Stimulated activated CD8-positive, alpha-beta memory T cell treated with anti-CD3 and anti-CD28 coated beads, Interleukin-15, amount 100 ng/mL, for 48 hours (primary cell): ENCODE data around the gene PLEKHA6.
A peak's percentile ranks its signal among the peaks of the same experiment; 100 is the strongest.

Experiments used
- DNase-seq, 2 donors: peaks; one replicate each; pipeline ENCODE4 v3.0.0-alpha.2; 2020; ENCODE audit warnings: low read depth in 2 of 2

Gene PLEKHA6

DNA sequence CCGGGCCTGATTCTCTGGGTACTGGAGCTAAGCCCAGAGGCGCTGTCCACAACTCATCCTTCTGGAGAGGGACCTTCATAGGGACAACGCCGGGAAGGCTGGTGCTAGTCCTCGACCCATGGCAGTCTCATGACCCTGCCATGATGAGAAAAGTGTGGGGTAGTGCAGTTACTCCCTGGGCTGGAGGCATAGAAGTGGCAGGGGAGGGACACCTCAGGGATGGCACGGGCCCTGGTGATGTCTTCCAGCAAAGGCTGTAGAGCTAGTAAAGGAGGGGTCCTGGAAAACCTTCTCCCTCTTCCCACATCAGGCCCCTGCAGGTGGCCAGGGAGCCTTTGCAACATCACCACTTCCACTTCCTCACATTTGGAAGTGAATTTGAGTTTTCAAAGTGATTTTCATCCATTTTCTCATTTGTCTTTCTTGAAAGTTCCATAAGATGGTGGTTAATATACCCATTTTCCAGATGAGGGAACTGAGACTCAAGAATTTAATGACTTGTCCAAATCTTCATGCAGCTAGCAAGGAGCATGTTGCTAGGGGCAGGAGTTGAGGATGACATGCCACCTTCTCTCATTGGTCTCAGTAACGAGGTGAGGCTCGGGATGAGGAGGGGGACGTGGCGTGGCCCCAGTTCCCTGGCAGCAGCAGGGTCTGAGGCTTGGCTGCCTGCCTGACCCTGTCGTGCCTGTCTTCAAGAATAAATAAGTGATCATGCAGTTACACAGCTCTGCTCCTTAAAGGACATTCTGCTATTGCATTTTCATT is 142.7 kb downstream of the PLEKHA6 start:
- DNase-seq: no peak

DNA sequence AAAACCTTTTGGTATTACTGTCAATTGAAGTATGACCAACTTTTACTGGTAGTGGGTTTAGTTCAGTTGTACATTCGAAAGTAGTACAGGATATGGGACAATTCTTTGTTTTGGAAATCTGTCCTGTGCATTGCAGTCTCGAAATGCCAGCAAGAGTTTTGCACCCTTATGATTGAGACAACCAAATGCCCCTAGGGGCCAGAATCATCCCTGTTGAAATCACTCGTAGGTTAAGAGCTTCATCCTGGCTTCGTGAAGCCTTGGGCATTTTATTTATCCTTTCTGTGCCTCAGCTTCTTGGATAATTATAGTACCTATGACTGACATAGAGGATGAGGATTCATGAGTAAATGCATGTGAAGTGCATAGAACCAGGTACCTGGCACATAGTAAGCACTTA is 143.5 kb downstream of the PLEKHA6 start:
- no peak for DNase-seq

DNA sequence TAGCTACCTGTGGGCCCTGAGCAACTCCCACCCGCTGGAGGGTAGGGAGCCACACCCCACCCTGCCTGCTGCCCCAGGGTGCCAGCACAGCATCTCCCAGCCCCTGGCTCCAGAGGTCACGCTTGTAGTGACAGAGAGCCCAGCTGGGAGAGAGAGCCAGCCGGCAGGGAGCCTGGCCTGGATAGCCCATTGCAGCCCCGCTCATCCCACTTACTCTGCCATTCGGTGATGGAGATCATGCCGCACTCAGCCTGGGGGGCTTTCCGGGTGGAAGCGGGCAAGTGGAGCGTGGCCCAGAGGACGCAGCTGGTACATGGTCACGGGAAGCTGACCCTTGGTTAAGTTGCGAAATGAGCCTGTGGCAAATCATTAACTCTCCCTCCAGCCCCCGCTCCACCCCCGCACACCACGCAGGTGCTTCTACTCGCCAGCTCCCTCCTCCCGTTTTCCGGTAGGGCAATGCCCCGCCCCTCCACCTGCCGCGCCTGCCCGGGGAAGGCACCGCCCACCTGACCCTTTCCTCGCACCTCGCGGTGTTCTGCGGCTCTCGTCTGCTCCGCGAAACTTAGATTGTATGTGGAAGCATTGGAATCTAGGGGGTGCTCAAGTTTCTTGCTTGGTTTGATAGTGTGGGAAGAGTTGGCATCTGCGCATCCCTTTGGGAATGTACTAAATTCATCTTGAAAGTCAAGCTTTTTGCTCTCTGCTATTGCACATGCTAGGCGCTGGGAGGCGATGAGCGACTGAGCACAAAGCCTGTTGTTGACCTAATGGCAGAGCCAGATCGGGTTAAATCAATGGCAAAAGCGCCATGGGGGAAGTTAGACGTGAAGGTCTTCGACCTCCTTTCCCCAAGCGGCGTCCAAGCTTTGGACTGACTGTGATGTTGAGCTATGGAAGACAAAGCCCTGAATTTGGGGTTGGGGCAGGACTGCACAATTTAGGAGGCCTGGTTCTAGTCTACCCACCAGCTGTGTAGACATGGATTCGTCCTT is 145.8 kb downstream of the PLEKHA6 start, which contains the start of gene GOLT1A:
GOLT1A (minus strand) TSS at position 321 of the 995 bp plus-strand sequence; CDS start at position 239, 82 bp downstream.
- DNase-seq: peak; percentile 14 to 15

DNA sequence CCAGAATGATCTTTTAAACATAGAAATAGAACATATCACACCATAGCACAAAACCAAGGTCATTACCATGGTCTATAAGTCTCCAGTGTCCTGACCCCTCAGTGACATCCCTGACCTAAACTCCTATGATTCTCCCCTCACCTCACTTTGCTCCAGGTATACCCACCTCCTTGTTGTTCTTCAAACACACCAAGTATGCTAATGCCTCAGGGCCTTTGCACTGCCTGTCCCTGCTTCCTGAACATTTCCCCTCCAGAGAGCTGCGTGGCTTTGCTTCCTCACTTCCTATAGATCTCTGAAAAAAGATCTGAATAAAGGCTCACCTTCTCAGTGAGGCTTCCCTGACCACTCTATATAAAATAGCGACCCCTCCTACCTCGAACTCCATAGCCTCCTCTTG is 147.0 kb downstream of the PLEKHA6 start:
- DNase-seq: no peak

DNA sequence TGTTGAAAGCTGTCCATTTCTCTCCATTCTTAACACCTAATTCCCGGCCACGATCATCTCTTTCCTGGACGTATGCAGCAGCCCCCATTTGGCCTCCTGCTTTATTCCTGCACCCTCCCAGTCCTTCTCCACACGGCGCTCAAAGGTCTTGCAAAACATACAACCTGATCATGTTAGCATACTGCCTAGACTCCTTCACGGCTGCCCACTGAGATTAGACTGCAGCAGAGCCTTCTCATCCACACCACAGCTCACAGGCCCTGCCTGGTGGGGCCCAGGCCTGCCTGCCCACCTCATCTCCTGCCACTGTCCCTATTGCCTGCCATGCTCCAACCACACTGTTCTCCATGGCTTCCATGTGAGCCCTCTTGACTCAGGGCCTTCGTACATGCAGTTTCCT is 148.7 kb downstream of the PLEKHA6 start:
- no peak for DNase-seq

DNA sequence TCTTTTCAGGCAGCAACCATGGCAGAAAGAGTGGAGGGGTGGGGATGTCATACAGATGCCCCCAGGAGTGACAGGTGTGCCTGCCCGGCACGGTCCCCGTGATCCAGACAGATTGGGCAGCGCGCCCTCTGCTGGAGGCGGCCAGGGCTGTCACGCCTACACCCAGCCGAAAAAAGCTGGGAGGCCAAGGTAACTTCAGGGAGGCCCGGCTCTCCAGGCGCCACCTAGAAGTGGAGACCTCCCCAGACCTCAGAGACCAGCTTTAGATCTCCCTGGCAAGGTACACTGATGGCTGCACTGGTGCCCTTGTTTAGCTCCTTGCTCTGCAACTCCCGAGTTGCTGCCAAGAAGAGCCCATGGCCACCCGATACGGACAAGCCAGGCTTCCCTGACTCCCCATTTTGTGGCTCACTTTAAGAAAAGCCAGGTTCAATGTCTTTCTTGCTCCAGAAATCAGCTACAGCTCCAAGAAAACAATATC is 152.6 kb downstream of the PLEKHA6 start:
- peak; percentile 56 to 58 for DNase-seq

DNA sequence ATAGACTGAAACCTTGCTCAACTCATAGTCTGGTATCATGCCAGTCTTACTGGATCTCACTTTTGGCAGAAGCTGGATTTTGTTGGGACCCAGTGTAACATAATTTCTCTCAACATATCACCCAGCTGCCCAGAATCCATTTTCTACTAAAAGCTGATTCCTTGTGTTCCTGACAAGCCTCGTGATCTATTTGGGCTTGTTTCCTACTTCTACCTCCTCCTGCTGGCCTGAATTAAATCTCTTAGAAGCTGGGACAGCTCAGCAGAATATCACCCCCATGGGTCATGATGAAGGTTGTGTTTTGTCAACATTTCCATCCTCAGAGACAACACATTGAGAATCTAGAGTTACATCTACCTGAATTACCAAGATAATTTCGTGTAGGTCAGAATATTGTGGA is 153.6 kb downstream of the PLEKHA6 start:
- no peak for DNase-seq

DNA sequence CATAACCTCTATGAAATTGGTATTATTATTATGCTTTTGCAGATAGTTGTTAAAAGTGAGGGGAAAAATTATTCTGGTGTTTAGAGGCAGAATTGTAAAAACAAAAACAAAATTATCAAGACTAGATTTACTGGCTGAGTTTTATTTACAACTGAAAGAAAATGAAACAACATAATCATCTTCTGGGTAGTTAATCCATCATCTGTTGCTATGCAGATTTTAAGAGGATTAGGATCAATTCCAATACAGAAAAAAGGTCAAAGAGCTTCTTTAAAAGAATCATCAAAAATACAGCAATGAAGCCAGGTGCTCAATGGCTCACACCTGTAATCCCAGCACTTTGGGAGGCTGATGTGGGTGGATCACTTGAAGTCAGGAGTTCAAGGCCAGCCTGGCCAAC is 154.2 kb downstream of the PLEKHA6 start:
- no peak for DNase-seq

DNA sequence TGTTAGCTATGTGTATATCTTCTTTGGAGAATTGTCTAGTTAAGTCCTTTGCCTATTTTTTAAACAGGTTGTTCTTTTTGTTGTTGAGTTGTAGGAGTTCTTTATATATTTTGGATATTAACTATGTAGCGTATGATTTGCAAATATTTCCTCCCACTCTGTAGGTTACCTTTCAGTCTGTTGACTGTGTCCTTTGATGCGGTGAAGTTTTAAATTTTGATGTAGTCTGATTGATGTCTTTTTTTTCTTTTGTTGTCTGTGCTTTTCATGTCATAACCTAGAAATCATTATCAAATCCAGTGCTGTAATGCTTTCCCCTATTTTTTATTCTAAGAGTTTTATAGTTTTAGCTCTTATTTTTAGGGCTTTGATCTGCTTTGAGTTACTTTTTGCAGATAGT is 154.8 kb downstream of the PLEKHA6 start:
- no peak for DNase-seq

DNA sequence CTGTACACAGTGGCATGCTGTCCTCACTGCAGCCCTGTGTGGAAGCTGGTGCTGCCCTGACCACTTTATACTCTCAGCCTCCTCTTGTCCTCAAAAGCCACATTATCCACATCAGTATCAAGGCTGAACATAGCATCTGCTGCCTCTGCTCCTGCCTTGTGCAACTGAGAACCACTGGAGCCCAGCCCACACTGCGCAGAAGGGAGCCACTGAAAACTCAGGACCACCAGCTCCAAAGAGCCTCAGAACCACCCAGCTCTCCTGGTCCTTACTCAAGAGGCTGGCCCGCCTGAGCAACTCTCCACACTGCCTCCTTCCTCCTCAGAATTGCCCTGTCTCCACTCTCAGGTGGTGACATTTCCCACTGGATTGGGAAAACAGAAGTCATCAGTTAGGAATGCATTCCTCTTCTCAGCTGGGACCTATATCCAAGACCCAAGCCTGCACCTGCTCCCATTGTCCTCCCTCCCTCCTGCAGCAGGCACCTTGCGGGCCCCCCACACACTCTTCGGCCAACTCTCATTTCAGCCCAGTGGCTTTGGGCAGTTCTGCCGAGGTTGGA is 156.4 kb downstream of the PLEKHA6 start:
- DNase-seq: no peak

DNA sequence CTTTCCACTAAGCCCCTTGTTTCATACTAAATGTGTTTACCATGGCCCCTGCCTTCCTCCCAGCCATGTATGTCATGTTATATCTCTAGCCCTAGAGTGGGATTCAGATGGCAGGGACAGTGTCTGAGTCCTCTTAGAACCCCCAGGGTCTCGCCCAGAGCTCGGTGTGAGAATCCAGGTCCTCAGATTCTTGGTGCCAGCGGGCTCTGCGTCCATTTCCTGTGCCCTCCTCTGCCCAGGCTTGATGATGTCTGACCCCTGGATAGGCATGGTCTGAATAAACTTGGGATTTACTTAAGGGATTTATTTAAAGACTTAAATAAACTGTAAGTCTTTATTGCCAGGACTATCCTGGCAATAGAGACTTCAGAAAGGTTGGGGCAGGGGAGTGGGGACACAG is 157.2 kb downstream of the PLEKHA6 start:
- DNase-seq: no peak

DNA sequence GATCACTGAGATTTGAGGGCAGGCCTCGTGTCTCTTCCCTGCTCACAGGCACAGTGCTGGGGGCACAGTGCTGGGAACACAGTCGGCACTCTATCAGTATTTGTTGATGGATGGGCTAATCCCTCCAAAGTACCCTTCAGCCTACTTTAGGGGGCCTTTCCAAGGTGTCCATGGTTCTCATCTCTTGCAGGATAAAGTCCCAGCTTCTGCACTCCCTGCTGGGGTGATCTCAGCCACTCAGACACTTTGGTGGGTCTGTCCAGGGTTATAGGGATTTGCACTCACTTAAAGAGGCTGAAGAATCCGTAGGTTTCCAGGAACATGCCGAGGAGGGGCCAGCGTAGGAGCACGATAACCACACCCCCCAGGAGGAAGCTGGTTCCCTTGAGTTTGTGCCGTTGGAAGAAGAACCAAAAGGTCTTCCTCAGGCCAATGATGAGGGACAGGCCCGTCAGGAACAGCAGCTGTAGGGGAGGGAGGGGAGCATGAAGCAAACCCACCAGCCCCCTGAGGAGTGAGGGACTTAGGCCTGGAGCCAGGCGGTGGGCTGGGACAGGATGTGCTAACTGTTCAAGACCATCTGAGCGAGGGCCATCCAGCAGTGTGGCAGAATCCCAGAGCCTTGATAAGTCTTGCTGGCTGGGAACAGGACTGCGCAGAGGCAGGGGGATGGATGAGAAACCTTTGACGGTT is 158.2 kb downstream of the PLEKHA6 start:
- no peak for DNase-seq

DNA sequence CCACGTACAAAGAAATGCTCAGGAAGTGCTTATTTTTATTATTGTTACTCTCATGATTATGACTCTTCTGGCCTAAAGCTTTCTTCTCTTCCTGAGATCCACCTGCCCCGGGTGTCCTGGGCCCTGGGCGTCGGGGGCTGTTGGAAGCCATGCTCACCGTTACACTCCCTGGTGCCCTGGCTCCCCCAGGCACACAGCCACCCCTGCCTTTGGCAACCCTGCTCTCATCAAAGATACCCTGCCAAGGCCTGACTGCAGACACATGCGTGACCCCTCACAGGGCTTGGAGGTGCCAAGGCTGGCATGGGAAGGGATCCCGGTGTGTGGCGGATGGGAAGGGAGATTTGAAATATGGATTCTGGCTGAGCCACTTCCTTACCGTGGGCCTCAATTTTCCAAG is 160.2 kb downstream of the PLEKHA6 start:
- no peak for DNase-seq

DNA sequence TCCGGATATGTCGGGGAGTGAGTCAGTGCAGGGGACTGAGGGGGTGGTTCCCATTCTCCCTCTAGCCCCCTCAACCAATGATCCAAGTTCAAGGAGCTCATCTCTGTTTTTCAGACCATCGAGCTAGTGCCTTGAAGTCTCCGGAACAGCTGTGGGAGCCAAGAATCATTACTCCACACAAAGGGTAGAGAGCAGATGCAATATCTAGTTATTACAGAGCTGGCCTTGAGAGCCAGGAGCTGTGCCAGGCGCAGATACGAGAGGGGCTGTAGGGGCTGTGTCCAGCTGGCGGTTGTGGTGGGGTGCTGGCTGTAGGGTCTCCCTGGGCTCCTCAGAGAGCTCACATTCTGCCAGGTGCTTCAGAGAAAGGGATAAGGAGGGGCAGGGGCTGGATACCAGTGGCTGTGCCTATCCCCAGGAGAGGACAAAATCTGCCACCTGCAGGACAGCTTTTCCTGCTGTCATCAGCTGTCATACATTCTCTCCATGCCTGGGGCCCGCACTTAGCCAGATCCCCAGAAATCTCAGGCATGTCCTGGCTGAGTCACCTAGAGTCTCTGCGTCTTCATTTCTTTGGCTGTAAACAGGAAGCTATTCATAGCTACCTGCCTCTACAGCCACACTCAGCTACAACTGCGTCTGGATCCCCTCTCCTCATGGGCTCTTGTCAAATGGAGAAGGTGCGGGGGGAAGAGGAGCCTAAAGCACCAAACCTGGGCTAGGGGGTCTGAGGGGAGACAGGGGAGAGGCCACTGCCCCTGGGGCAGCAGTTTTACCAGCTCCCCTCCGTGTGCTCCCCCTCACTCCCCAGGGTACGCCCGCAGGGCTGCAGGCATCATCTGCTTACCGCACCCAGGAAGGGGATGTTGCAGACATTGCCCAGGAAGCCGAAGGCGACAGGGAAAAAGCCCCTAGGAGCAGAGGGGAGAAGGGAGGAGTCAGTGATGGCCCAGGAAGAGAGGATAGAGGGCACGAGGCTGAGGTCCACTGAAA is 161.1 kb downstream of the PLEKHA6 start:
- DNase-seq: no peak

DNA sequence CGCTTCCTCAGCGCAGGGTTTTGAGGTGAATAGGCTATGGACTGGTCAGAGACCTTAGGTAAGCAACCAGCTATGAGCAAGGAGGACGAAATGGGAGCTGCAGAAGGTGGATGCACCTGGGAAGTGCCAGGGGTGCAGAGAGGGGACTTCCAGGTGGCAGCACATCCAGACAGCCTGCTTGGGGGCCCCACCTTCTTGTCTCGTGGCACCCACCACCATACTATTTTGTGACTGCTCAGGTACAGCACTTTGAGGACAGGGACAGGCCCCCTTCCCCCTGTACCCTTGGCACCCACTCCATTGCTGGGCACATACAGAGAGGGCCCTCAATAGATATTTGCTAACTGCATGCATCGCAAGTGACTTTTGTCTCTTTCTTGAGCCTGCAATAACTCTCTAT is 162.7 kb downstream of the PLEKHA6 start:
- no peak for DNase-seq

DNA sequence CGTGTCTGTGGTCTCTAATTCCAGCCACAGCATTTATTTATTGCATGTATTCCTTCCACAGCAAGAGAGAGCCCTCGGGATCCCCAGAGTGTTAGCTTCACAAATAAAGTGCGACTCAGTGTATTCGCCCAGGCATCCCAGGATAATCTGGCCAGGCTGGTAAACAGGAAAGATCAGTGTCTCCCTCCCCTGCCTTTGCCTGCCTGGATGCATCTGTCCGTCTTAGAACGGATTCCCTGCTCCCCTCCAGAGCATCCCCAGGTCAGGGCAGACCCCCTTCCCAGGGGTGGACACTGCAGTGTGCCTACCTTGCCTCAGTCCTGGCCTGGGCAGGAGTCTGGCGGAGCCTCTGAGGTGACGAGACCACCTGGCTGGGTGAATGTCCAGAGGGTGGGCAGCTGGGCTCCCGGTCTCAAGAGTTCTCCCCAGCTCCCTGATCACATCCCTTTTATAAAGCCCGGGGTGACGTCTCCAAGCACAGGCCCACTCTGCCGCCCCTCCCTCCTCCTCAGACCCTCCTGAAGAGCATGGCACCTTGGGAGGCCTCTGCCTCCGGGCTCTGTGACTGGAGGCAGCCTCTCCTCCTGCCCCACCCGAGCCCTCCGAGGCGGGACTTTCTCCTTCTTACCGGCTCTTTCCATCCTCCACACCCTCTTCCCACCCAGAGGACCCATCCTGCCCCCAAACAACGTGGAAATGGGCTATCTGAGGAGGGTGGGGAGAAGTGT is 163.5 kb downstream of the PLEKHA6 start, which contains the start of gene KISS1:
KISS1 (minus strand) TSS at position 424 of the 728 bp plus-strand sequence. CDS start 3,615 bp downstream, outside the sequence.
- no peak for DNase-seq

DNA sequence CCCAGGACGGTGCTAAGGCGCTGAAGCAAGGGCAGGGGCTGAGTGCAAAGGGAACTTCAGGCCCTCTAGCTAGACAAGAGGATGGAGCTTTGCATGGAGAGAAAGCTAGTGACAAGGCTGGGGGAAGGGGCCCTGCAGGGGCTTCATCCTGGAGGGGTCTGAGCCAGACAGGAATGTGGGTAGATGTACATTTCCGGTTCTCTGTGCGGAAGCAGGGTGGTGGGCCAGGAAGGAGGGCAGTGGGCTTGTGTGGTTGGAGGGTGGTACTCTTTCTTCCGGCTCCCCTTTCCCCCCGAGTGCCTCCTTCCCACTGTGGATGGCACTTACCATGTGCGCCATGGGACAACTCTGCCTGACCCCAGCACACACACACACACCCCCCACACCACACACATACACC is 165.0 kb downstream of the PLEKHA6 start:
- no peak for DNase-seq

DNA sequence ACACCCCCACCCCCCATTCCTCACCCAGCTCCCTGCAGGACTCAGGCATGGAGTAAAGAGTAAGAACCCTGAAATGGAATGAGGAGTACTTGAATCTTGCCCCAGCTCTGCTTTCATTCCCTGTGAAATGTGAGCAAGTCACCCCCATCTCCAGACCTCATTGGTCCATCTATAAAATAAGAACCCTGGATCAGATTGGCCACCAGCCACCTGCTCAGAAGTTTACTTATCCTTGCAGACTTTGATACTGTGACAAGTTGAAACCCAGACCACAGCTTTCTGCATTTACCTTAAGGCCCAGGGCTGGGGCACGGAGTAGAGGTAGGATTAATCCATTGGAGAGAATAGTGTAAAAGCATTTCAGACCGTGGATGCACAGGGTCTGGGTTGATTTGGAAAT is 165.6 kb downstream of the PLEKHA6 start:
- DNase-seq: no peak

DNA sequence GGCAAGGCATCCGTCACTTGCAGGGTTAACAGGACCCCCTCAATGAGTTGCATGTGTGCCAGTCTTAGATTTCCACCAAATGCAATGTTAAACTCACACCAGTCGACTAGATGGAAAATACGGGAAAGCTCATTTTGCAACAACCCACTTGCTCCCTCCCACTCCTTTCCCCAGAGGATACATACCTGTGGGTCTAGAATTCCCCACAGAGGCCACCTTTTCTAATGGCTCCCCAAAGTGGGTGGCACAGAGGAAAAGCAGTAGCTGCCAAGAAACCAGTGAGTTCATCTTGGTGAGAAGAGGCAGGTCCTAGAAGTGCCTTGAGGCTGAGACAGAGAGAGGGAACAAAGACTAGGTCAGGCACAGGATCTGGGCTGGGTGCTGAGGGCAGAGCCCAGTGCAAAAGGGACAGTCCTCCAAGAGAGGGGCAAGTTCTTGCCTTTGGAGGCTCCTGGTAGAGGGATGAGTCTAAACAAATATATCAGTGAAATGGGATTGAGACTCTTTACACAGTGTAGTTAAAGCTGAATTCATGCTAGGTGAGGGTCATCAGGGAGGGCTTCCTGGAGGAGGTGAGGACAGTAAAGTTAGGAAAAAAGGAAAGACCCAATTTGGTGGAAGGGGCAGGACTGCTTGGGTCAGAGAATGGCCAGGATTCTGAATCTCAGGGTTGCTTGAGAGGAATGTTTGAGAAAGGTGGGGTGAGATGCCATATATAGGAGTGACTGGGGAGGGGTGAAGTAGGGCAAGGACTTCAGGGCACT is 167.0 kb downstream of the PLEKHA6 start:
- no peak for DNase-seq
